H1 (cell line): ENCODE results near the gene MAP1LC3A. TPM values are rescaled to one million over a fixed set of nuclear protein-coding genes. Genes with fewer than 3 reads are reported as not detected.

ENCODE experiments used
- CTCF ChIA-PET: fragments of 300-600 bp; sonication (Branson Sonifier 250); formaldehyde crosslinking; loops from one replicate; lab custom pipeline; 2021; ENCODE audit not compliant: partially characterized antibody; lab: Charles Lee
- POLR2A ChIA-PET: fragments of 300-600 bp; sonication (Branson Sonifier 250); formaldehyde crosslinking; loops from one replicate; lab custom pipeline; 2021; ENCODE audit warnings: inconsistent platforms; ENCODE audit not compliant: partially characterized antibody; lab: Charles Lee
- DNase-seq, 2 experiments: peaks; one replicate each; pipeline versions ENCODE4 v3.0.0 to v3.0.0-alpha.2; 2010 to 2022; ENCODE audit warnings: low spot score in 2 of 2, low read depth in 1 of 2, mixed read lengths in 1 of 2
- FAIRE-seq: peaks from 2 replicates; lab custom pipeline; 2011; peaks lifted over from hg19 to GRCh38; lab: Jason Lieb, UNC
- H2AFZ ChIP-seq: 2 replicates; pipeline ENCODE4 v1.8.1; 2012; ENCODE audit warnings: low read length, inconsistent platforms
- H2AK5ac ChIP-seq: 2 replicates; pipeline ENCODE4 v1.6.1; 2013; ENCODE audit warnings: low read depth, low read length
- H2BK120ac ChIP-seq: replicated peaks from 2 replicates; pipeline ENCODE3; 2013; ENCODE audit warnings: low read depth, low read length, inconsistent platforms
- H2BK12ac ChIP-seq: 2 replicates; pipeline ENCODE4 v1.6.1; 2013; ENCODE audit warnings: low read depth, low read length
- H2BK15ac ChIP-seq: 2 replicates; pipeline ENCODE4 v1.6.1; 2013; ENCODE audit warnings: low read length
- H2BK20ac ChIP-seq: 2 replicates; pipeline ENCODE4 v1.6.1; 2013; ENCODE audit warnings: low read length
- H2BK5ac ChIP-seq: 2 replicates; pipeline ENCODE4 v1.6.1; 2013; ENCODE audit warnings: low read depth, low read length
- H3K14ac ChIP-seq: 2 replicates; pipeline ENCODE4 v1.6.1; 2013; ENCODE audit warnings: inconsistent platforms; ENCODE audit not compliant: insufficient read length
- H3K18ac ChIP-seq: 2 replicates; pipeline ENCODE4 v1.6.1; 2013; ENCODE audit warnings: low read length; ENCODE audit errors: extremely low read depth
- H3K23ac ChIP-seq: 2 replicates; pipeline ENCODE4 v1.6.1; 2013; ENCODE audit warnings: inconsistent platforms; ENCODE audit not compliant: insufficient read length
- H3K23me2 ChIP-seq: 2 replicates; pipeline ENCODE4 v1.6.1; 2013; ENCODE audit warnings: low read depth, low read length
- H3K27ac ChIP-seq: 2 replicates; pipeline ENCODE4 v1.6.1; 2011; ENCODE audit warnings: low read depth, low read length, inconsistent platforms
- H3K27me3 ChIP-seq, 4 experiments: replicated peaks in 1 of 4; 1 replicate in 1 of 4; 2 replicates in 3 of 4; pipeline versions ENCODE4 v1.6.1 to v1.8.1; 2011 to 2013; ENCODE audit warnings: low read length in 3 of 4, mild to moderate bottlenecking in 3 of 4, inconsistent platforms in 2 of 4, mixed read lengths in 2 of 4, moderate library complexity in 1 of 4; ENCODE audit not compliant: control insufficient read depth in 3 of 4, insufficient read depth in 3 of 4; ENCODE audit errors: extremely low read depth in 1 of 4
- H3K36me3 ChIP-seq, 4 experiments: 2 replicates each; pipeline versions ENCODE4 v1.6.1 to v1.8.1; 2011 to 2013; ENCODE audit warnings: mild to moderate bottlenecking in 4 of 4, low read length in 3 of 4, moderate library complexity in 2 of 4, control low read depth in 1 of 4, inconsistent platforms in 1 of 4; ENCODE audit not compliant: insufficient read depth in 4 of 4, control insufficient read depth in 2 of 4
- H3K4ac ChIP-seq: replicated peaks from 2 replicates; pipeline ENCODE3; 2013; ENCODE audit warnings: low read length, low read depth, mixed read lengths, inconsistent platforms; ENCODE audit not compliant: insufficient read length
- H3K4me1 ChIP-seq, 4 experiments: replicated peaks in 1 of 4; 1 replicate in 1 of 4; 2 replicates in 3 of 4; pipeline versions ENCODE4 v1.6.1 to v1.8.1; 2011 to 2013; ENCODE audit warnings: low read length in 3 of 4, inconsistent platforms in 2 of 4, mixed read lengths in 1 of 4; ENCODE audit not compliant: insufficient read depth in 4 of 4, control insufficient read depth in 3 of 4
- H3K4me2 ChIP-seq, 2 experiments: 2 replicates each; pipeline versions ENCODE4 v1.6.1 to v1.8.1; 2011 to 2013; ENCODE audit warnings: low read depth in 2 of 2, low read length in 2 of 2, control low read depth in 1 of 2, inconsistent platforms in 1 of 2, mild to moderate bottlenecking in 1 of 2; ENCODE audit not compliant: insufficient read depth in 1 of 2
- H3K4me3 ChIP-seq, 4 experiments: fragments of 200-600, 300-600 bp in 1 of 4; sonication (generic), shearing (Covaris generic), sonication (Bioruptor Twin) in 1 of 4; 2 replicates each; pipeline versions ENCODE4 v1.5.1 to v1.8.1; 2011 to 2016; ENCODE audit warnings: low read length in 4 of 4, low read depth in 3 of 4, control low read depth in 2 of 4, inconsistent platforms in 2 of 4, mild to moderate bottlenecking in 2 of 4, mixed read lengths in 1 of 4, moderate library complexity in 1 of 4; ENCODE audit not compliant: insufficient read depth in 2 of 4; ENCODE audit errors: extremely low read depth in 1 of 4
- H3K56ac ChIP-seq: replicated peaks from 2 replicates; pipeline ENCODE3; 2013; ENCODE audit warnings: low read depth, mild to moderate bottlenecking, mixed read lengths, low read length, inconsistent platforms; ENCODE audit not compliant: insufficient read length
- H3K79me1 ChIP-seq: 2 replicates; pipeline ENCODE4 v1.6.1; 2013; ENCODE audit warnings: low read depth, low read length, control low read depth
- H3K79me2 ChIP-seq, 2 experiments: 2 replicates each; pipeline versions ENCODE4 v1.6.1 to v1.8.1; 2012 to 2013; ENCODE audit warnings: low read length in 2 of 2, mild to moderate bottlenecking in 2 of 2, inconsistent platforms in 1 of 2; ENCODE audit not compliant: insufficient read depth in 2 of 2, control insufficient read depth in 1 of 2
- H3K9ac ChIP-seq, 4 experiments: replicated peaks in 1 of 4; 1 replicate in 1 of 4; 2 replicates in 3 of 4; pipeline versions ENCODE4 v1.6.1 to v1.8.1; 2011 to 2013; ENCODE audit warnings: low read depth in 3 of 4, low read length in 3 of 4, control low read depth in 2 of 4, mild to moderate bottlenecking in 2 of 4, moderate library complexity in 2 of 4, inconsistent platforms in 1 of 4; ENCODE audit errors: extremely low read depth in 1 of 4
- H3K9me3 ChIP-seq, 2 experiments: 2 replicates each; pipeline versions ENCODE4 v1.6.1 to v1.8.1; 2012 to 2013; ENCODE audit warnings: mild to moderate bottlenecking in 2 of 2, moderate library complexity in 2 of 2, control low read depth in 1 of 2, inconsistent platforms in 1 of 2, low read depth in 1 of 2, low read length in 1 of 2, mixed read lengths in 1 of 2; ENCODE audit not compliant: insufficient read depth in 2 of 2
- H4K20me1 ChIP-seq, 2 experiments: replicated peaks in 1 of 2; 2 replicates each; pipeline versions ENCODE3 to v1.8.1; 2011 to 2013; ENCODE audit warnings: inconsistent platforms in 2 of 2, low read length in 2 of 2, mild to moderate bottlenecking in 1 of 2; ENCODE audit not compliant: insufficient read depth in 2 of 2, control insufficient read depth in 1 of 2
- H4K5ac ChIP-seq: 2 replicates; pipeline ENCODE4 v1.6.1; 2013; ENCODE audit warnings: low read length, low read depth, mixed read lengths, inconsistent platforms; ENCODE audit not compliant: insufficient read length
- H4K8ac ChIP-seq: 2 replicates; pipeline ENCODE4 v1.8.0; 2013; ENCODE audit warnings: mild to moderate bottlenecking, moderate library complexity, low read length, inconsistent platforms; ENCODE audit not compliant: insufficient read depth; ENCODE audit errors: extremely low read depth
- H4K91ac ChIP-seq: replicated peaks from 2 replicates; pipeline ENCODE3; 2013; ENCODE audit warnings: low read length, mixed read lengths, inconsistent platforms; ENCODE audit not compliant: insufficient read length
- ATF3 ChIP-seq: IDR thresholded peaks from 2 replicates; pipeline ENCODE4 v1.6.1; 2011; ENCODE audit warnings: low read depth, mild to moderate bottlenecking, low read length; ENCODE audit not compliant: insufficient read depth
- CBX8 ChIP-seq: fragments of 300-800, 300-1000 bp; sonication (generic); IDR thresholded peaks from 2 replicates; pipeline ENCODE4 v1.7.1; 2016; ENCODE audit warnings: low read depth, low read length, borderline replicate concordance
- CTCF ChIP-seq, 3 experiments: IDR thresholded peaks; 1 replicate in 2 of 3; 2 replicates in 1 of 3; pipeline versions ENCODE4 v1.5.1 to v1.6.1; 2011; ENCODE audit warnings: low read length in 3 of 3, mild to moderate bottlenecking in 3 of 3, inconsistent platforms in 2 of 3, low read depth in 1 of 3, moderate library complexity in 1 of 3; ENCODE audit not compliant: insufficient read depth in 1 of 3; ENCODE audit errors: control extremely low read depth in 1 of 3
- HDAC2 ChIP-seq, 2 experiments: fragments of 300-600 bp in 1 of 2; sonication (generic) in 1 of 2; IDR thresholded peaks; 2 replicates each; pipeline ENCODE4 v1.6.1; 2011 to 2012; ENCODE audit warnings: low read depth in 2 of 2, low read length in 2 of 2, mild to moderate bottlenecking in 2 of 2, moderate library complexity in 2 of 2, borderline replicate concordance in 1 of 2, inconsistent platforms in 1 of 2
- KDM5A ChIP-seq: fragments of 200-600 bp; IDR thresholded peaks from 2 replicates; pipeline ENCODE4 v1.7.1; 2012; ENCODE audit warnings: mild to moderate bottlenecking, low read length, inconsistent platforms, mixed read lengths
- NRF1 ChIP-seq: IDR thresholded peaks from 2 replicates; pipeline ENCODE4 v1.6.1; 2011; ENCODE audit warnings: mild to moderate bottlenecking, low read depth, low read length, improper control_type of control experiment
- POLR2AphosphoS5 ChIP-seq: IDR thresholded peaks from 2 replicates; pipeline ENCODE4 v1.6.1; 2011; ENCODE audit warnings: low read depth, low read length
- RAD21 ChIP-seq, 2 experiments: IDR thresholded peaks in 1 of 2; conservative IDR thresholded peaks in 1 of 2; 2 replicates each; pipeline ENCODE4 v1.6.1; 2011; ENCODE audit warnings: low read depth in 2 of 2, low read length in 2 of 2, improper control_type of control experiment in 1 of 2, inconsistent platforms in 1 of 2, mild to moderate bottlenecking in 1 of 2, moderate library complexity in 1 of 2
- RBBP5 ChIP-seq: IDR thresholded peaks from 2 replicates; pipeline ENCODE4 v1.7.1; 2012; ENCODE audit warnings: low read depth, mild to moderate bottlenecking, inconsistent platforms, low read length, moderate library complexity, borderline replicate concordance
- RXRA ChIP-seq: IDR thresholded peaks from 2 replicates; pipeline ENCODE4 v1.6.1; 2011; ENCODE audit warnings: low read depth, mild to moderate bottlenecking, low read length, moderate library complexity; ENCODE audit not compliant: insufficient read depth
- WGBS, 2 experiments: shearing (Covaris generic) in 1 of 2; methylation state at CpG; one replicate each; pipeline versions ENCODE4 v1.1.6 to v1.1.7; 2013 to 2015; ENCODE audit warnings: low lambda C conversion rate in 2 of 2, mixed read lengths in 2 of 2, inconsistent platforms in 1 of 2, low coverage in 1 of 2, missing lambda C conversion rate in 1 of 2; ENCODE audit not compliant: insufficient replicate concordance in 2 of 2, insufficient coverage in 1 of 2, insufficient read length in 1 of 2; ENCODE audit errors: extremely low coverage in 1 of 2, missing lambda C conversion rate in 1 of 2; 5-methylcytosine and 5-hydroxymethylcytosine counted together
- polyA plus RNA-seq, 7 experiments: library from polyadenylated mRNA; depleted of rRNA in 3 of 7; stranded (reverse) in 5 of 7; unstranded in 2 of 7; fragments of >200 nt in 5 of 7; fragments of 200-250 nt in 2 of 7; gene quantifications; 1 replicate in 5 of 7; 2 replicates in 1 of 7; 4 replicates in 1 of 7; pipeline versions ENCODE4 v1.2.1 to v1.2.3, GENCODE V29; 2011 to 2013; ENCODE audit warnings: missing spikeins in 2 of 7, mixed read lengths in 2 of 7
- total RNA-seq: library from RNA; stranded (reverse); fragmentation: NEBNext Ultra II Directional; extraction: Animal tissue kit (Norgen Biotek cat#: 25700); gene quantifications from 2 replicates; pipeline ENCODE4 v1.2.1, GENCODE V29; 2021

MAP1LC3A gene
- total and polyA plus RNA-seq, 2 of the 8 experiments (the other 6 are each of a cell fraction or from before 2014, with no cell fraction given): 5.0 to 6.1 TPM

GRCh38 chr20:34574426-34574825 is 15.9 kb downstream of the MAP1LC3A start:
- H3K23me2 ChIP-seq: no peaks in the 10 kb centered on the region
- ChIA-PET CTCF (interaction anchor here (0.6 kb wide), 1 partner anchor 198 kb away, joined by 3 read pairs; no protein-coding TSS in a partner anchor), POLR2A (no interaction called here)
- no peaks in the 10 kb centered on the region for H3K79me2 ChIP-seq
- no peaks in the 10 kb centered on the region for H3K4me1 ChIP-seq
- no peak overlapping the region for H2AFZ ChIP-seq
- H3K9me3 ChIP-seq: no peaks in the 10 kb centered on the region
- H2BK120ac ChIP-seq: no peak overlapping the region
- H3K56ac ChIP-seq: no peak overlapping the region
- DNase-seq (no peak), FAIRE-seq (no peak)
- H3K79me1 ChIP-seq: no peaks in the 10 kb centered on the region
- H4K91ac ChIP-seq: no peak overlapping the region
- no peak overlapping the region for H4K8ac ChIP-seq
- no peak overlapping the region for H3K4me2 ChIP-seq
- no peak overlapping the region for H2BK5ac ChIP-seq
- no peak overlapping the region for H3K18ac ChIP-seq
- no peak overlapping the region for H3K14ac ChIP-seq
- H4K20me1 ChIP-seq: no peaks in the 10 kb centered on the region
- H4K5ac ChIP-seq: no peak overlapping the region
- no peak overlapping the region for H3K23ac ChIP-seq
- no peak overlapping the region for H3K27ac ChIP-seq
- H3K27me3 ChIP-seq: no peaks in the 10 kb centered on the region
- H2BK20ac ChIP-seq: no peak overlapping the region
- WGBS, 2 experiments: 83% methylated on average over 5 of the region's 5 CpGs; no CpG with 5 or more reads in 1 of the 2 experiments
- no peak overlapping the region for H2BK12ac ChIP-seq
- H2AK5ac ChIP-seq: no peak overlapping the region
- peaks cover 0 to 3% (median 0%) of the 10 kb centered on the region in 4 experiments; a peak in 1 of 8 replicates for H3K36me3 ChIP-seq
- H2BK15ac ChIP-seq: no peak overlapping the region
- no peak overlapping the region for H3K4ac ChIP-seq
- no peak overlapping the region for H3K9ac ChIP-seq
- H3K4me3 ChIP-seq: no peak overlapping the region
- TF ChIP-seq HDAC2 (IDR thresholded peaks at IDR 0.05; ENCODE audit: borderline replicate concordance in 1 of 2, low read depth in 2 of 2, low read length in 2 of 2): no peak
- no peak for TF ChIP-seq CBX8
- TF ChIP-seq NRF1: no peak
- no peak for TF ChIP-seq KDM5A
- no peak for TF ChIP-seq POLR2AphosphoS5
- no peak for TF ChIP-seq RAD21 (IDR thresholded peaks at IDR 0.05 in 1 of 2, conservative IDR thresholded peaks at IDR 0.05 in 1 of 2; ENCODE audit: low read depth in 2 of 2, low read length in 2 of 2)
- TF ChIP-seq ATF3: no peak
- no peak for TF ChIP-seq RXRA
- TF ChIP-seq RBBP5: no peak
- TF ChIP-seq CTCF (IDR thresholded peaks at IDR 0.05; ENCODE audit: control extremely low read depth in 1 of 3, insufficient read depth in 1 of 3, low read depth in 1 of 3, low read length in 3 of 3): no peak
